ENCODE results near the gene KLHL8.
A peak's percentile ranks its signal among the peaks of the same experiment; 100 is the strongest.

Gene KLHL8

GRCh38 chr4:87121341-87122065 is 98.9 kb downstream of the KLHL8 start:
- Histone ChIP-seq H3K36me3 (peaks cover 34% of the 10 kb centered on the region), H3K27me3 (no peaks in the 10 kb centered on the region), H3K4me1 (no peaks in the 10 kb centered on the region), H3K4me3 (ENCODE audit: low read depth, low read length) (no peak overlapping the region), H3K9me3 (no peaks in the 10 kb centered on the region)
- no peak for TF ChIP-seq CTCF (IDR thresholded peaks at IDR 0.05; ENCODE audit: low read depth, low read length)
- no peak for DNase-seq

GRCh38 chr4:87120411-87121162 is 99.8 kb downstream of the KLHL8 start:
- H3K27me3 ChIP-seq, result no peaks in the 10 kb centered on the region
- no peaks in the 10 kb centered on the region for H3K4me1 ChIP-seq
- TF ChIP-seq CTCF (IDR thresholded peaks at IDR 0.05; ENCODE audit: low read depth, low read length), result no peak
- H3K9me3 ChIP-seq, result no peaks in the 10 kb centered on the region
- H3K4me3 ChIP-seq (ENCODE audit: low read depth, low read length), result no peak overlapping the region
- peaks cover 33% of the 10 kb centered on the region for H3K36me3 ChIP-seq
- DNase-seq, result no peak

- no peak for TF ChIP-seq CTCF (IDR thresholded peaks at IDR 0.05; ENCODE audit: low read depth, low read length)
- Histone ChIP-seq H3K4me3 (ENCODE audit: low read depth, low read length) (no peak overlapping the region), H3K9me3 (no peaks in the 10 kb centered on the region), H3K27me3 (no peaks in the 10 kb centered on the region), H3K36me3 (peaks cover 30% of the 10 kb centered on the region), H3K4me1 (no peaks in the 10 kb centered on the region)
- no peak for DNase-seq
Measured at GRCh38 chr4:87120010-87120409, 100.4 kb downstream of the KLHL8 start.

GRCh38 chr4:87118826-87119225 is 101.6 kb downstream of the KLHL8 start:
- peak; percentile 64 for DNase-seq
- no peak for TF ChIP-seq CTCF (IDR thresholded peaks at IDR 0.05; ENCODE audit: low read depth, low read length)
- Histone ChIP-seq H3K27me3 (no peaks in the 10 kb centered on the region), H3K36me3 (peaks cover 33% of the 10 kb centered on the region), H3K4me3 (ENCODE audit: low read depth, low read length) (no peak overlapping the region), H3K9me3 (no peaks in the 10 kb centered on the region), H3K4me1 (no peaks in the 10 kb centered on the region)

GRCh38 chr4:87118421-87118820 is 102.0 kb downstream of the KLHL8 start:
- Histone ChIP-seq H3K4me1 (no peaks in the 10 kb centered on the region), H3K36me3 (peaks cover 33% of the 10 kb centered on the region), H3K27me3 (no peaks in the 10 kb centered on the region), H3K4me3 (ENCODE audit: low read depth, low read length) (no peak overlapping the region), H3K9me3 (no peaks in the 10 kb centered on the region)
- TF ChIP-seq CTCF (IDR thresholded peaks at IDR 0.05; ENCODE audit: low read depth, low read length), result no peak
- DNase-seq, result no peak

- Histone ChIP-seq H3K4me3 (ENCODE audit: low read depth, low read length) (no peak overlapping the region), H3K4me1 (no peaks in the 10 kb centered on the region), H3K9me3 (no peaks in the 10 kb centered on the region), H3K27me3 (no peaks in the 10 kb centered on the region), H3K36me3 (peaks cover 33% of the 10 kb centered on the region)
- TF ChIP-seq CTCF (IDR thresholded peaks at IDR 0.05; ENCODE audit: low read depth, low read length), result no peak
- no peak for DNase-seq
Measured at GRCh38 chr4:87117732-87118075, 102.7 kb downstream of the KLHL8 start.
